CD4-positive, alpha-beta memory T cell (primary cell): ENCODE measurements around the gene MTUS2. TPM values are rescaled to one million over a fixed set of nuclear protein-coding genes. Genes with fewer than 3 reads are reported as not detected.

Experiments
- CTCF ChIA-PET: fragments of 350-600 bp; sonication (Branson Sonifier 250); formaldehyde crosslinking; loops from one replicate; lab custom pipeline; 2021; ENCODE audit warnings: inconsistent platforms; ENCODE audit not compliant: partially characterized antibody; lab: Charles Lee
- POLR2A ChIA-PET: fragments of 350-600 bp; sonication (Branson Sonifier 250); formaldehyde crosslinking; loops from one replicate; lab custom pipeline; 2021; ENCODE audit not compliant: partially characterized antibody; lab: Charles Lee
- DNase-seq, 5 donors: peaks; one replicate each; pipeline versions ENCODE4 v3.0.0 to v3.0.0-alpha.2; 2020 to 2022; ENCODE audit warnings: mixed read lengths in 1 of 5
- H3K27ac ChIP-seq: one replicate; pipeline ENCODE4 v1.7.0; 2013; ENCODE audit warnings: low read depth, low read length
- H3K27me3 ChIP-seq: 2 replicates; pipeline ENCODE4 v1.7.0; 2013; ENCODE audit warnings: mild to moderate bottlenecking, low read length, moderate library complexity; ENCODE audit not compliant: insufficient read depth
- H3K36me3 ChIP-seq: 2 replicates; pipeline ENCODE4 v1.7.0; 2013; ENCODE audit warnings: mild to moderate bottlenecking, low read length, moderate library complexity; ENCODE audit not compliant: insufficient read depth
- H3K4me1 ChIP-seq: 2 replicates; pipeline ENCODE4 v1.7.0; 2013; ENCODE audit warnings: mild to moderate bottlenecking, low read length, moderate library complexity; ENCODE audit not compliant: insufficient read depth
- H3K4me3 ChIP-seq, 2 donors: one replicate each; pipeline ENCODE4 v1.7.0; 2013; ENCODE audit warnings: low read length in 2 of 2, mild to moderate bottlenecking in 1 of 2
- H3K9me3 ChIP-seq, 2 donors: one replicate each; pipeline ENCODE4 v1.7.0; 2013; ENCODE audit warnings: low read length in 2 of 2, control low read depth in 1 of 2; ENCODE audit not compliant: control insufficient read depth in 1 of 2
- H3K27ac Mint-ChIP-seq, 7 donors: one replicate each; pipeline ENCODE4 v1.8.0; 2020 to 2021; ENCODE audit warnings: mixed read lengths in 7 of 7, mild to moderate bottlenecking in 6 of 7, inconsistent platforms in 3 of 7, moderate library complexity in 3 of 7
- H3K27me3 Mint-ChIP-seq, 2 donors: one replicate each; pipeline ENCODE4 v1.8.0; 2020 to 2021; ENCODE audit warnings: mixed read lengths in 2 of 2
- H3K36me3 Mint-ChIP-seq, 2 donors: one replicate each; pipeline ENCODE4 v1.8.0; 2020 to 2021; ENCODE audit warnings: mixed read lengths in 2 of 2, inconsistent platforms in 1 of 2, mild to moderate bottlenecking in 1 of 2
- H3K4me1 Mint-ChIP-seq, 4 donors: one replicate each; pipeline ENCODE4 v1.8.0; 2020 to 2021; ENCODE audit warnings: mixed read lengths in 4 of 4, mild to moderate bottlenecking in 1 of 4
- H3K4me3 Mint-ChIP-seq, 8 donors: one replicate each; pipeline ENCODE4 v1.8.0; 2020 to 2021; ENCODE audit warnings: mixed read lengths in 8 of 8, mild to moderate bottlenecking in 7 of 8, moderate library complexity in 6 of 8, inconsistent platforms in 3 of 8
- H3K9me3 Mint-ChIP-seq, 8 donors: one replicate each; pipeline ENCODE4 v1.8.0; 2020 to 2021; ENCODE audit warnings: mixed read lengths in 8 of 8, mild to moderate bottlenecking in 5 of 8, inconsistent platforms in 3 of 8, moderate library complexity in 1 of 8
- intact Hi-C: fragments of 100-400 bp; cut with micrococcal nuclease; formaldehyde crosslinking; loops from one replicate; pipeline ENCODE4 v1.15.1; 2023
- polyA plus RNA-seq, 2 donors: library from polyadenylated mRNA; unstranded; fragments of 300-500 nt; fragmentation: Illumina TruSeq; gene quantifications; one replicate each; pipeline ENCODE4 v1.2.3, GENCODE V29; 2021
- total RNA-seq, 2 experiments: library from RNA; stranded (reverse); gene quantifications; one replicate each; pipeline ENCODE4 v1.2.3, GENCODE V29; 2021

Gene MTUS2
- total and polyA plus RNA-seq, 4 experiments from 2014 or later = 0.12 to 1.1 (median 0.60) TPM

- H3K36me3 Mint-ChIP-seq = no peaks in the 10 kb centered on the region
- peaks cover 14% of the 10 kb centered on the region for H3K27me3 ChIP-seq
- no peaks in the 10 kb centered on the region for H3K36me3 ChIP-seq
- POLR2A ChIA-PET = no interaction called here
- DNase-seq = no peak
- no peak overlapping the region for H3K27ac Mint-ChIP-seq
- peaks cover 5% of the 10 kb centered on the region for H3K4me1 ChIP-seq
- H3K27me3 Mint-ChIP-seq = peaks cover 28 to 29% of the 10 kb centered on the region in 2 donors
- no peak overlapping the region for H3K4me3 ChIP-seq
- intact Hi-C loops = no loop called here
- H3K4me1 Mint-ChIP-seq = peaks cover 2 to 7% (median 4%) of the 10 kb centered on the region in 4 donors
- CTCF ChIA-PET = interaction anchor here (2.8 kb wide), 1 partner anchor 21 kb away, joined by 6 read pairs; no protein-coding TSS in a partner anchor
- H3K27ac ChIP-seq = no peak overlapping the region
- peaks cover 0 to 6% (median 4%) of the 10 kb centered on the region in 8 donors for H3K9me3 Mint-ChIP-seq
- H3K4me3 Mint-ChIP-seq = peak overlapping the region in 4 of 8 donors; percentile 0 to 43 (median 28)
- H3K9me3 ChIP-seq = no peaks in the 10 kb centered on the region
Observed at GRCh38 chr13:28817204-28817603, 2.9 kb upstream of the MTUS2 start.

DNA sequence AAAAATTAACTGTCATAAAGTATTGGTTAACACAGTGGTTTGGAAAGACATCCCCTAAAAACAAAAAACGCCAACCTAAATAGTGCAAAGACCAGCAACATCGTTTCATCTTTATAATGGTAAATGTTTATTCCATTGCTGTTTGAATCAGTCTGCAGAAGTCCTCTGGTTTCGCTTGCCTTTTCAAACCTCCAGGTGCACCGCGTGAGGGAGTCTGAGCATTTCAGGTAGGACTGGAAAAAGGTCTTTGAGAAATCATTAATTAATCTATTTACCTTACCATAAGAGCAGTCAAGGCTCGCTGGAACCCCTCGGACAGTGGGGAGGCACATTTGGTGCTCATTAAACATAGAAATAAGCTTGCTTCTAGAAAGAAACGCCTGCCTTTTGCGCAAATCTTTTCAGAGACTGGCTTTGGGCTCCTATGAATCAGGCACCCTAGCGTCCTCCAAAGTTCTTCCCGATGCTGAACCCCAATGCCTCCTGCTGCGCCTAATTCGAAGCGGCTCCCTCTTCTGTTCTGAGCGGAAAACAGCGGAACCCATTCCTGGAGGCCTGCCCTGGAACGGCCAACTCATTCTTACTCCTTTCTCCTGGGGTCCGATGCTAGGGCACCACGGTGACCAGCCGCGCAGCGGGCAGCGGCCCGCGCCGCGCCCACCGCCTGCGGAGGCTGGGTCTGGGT is 951 bp upstream of the MTUS2 start:
- Histone ChIP-seq H3K27ac (no peak overlapping the region), H3K36me3 (no peaks in the 10 kb centered on the region), H3K9me3 (no peaks in the 10 kb centered on the region), H3K27me3 (peaks cover 17% of the 10 kb centered on the region), H3K4me1 (peaks cover 5% of the 10 kb centered on the region), H3K4me3 (no peak overlapping the region)
- Mint-ChIP-seq H3K4me1 (peaks cover 2 to 7% (median 4%) of the 10 kb centered on the region in 4 donors), H3K27ac (no peak overlapping the region), H3K27me3 (peaks cover 34 to 40% of the 10 kb centered on the region in 2 donors), H3K4me3 (peak overlapping the region; percentile 52 to 83 (median 68)), H3K36me3 (peaks cover 0 to under 1% of the 10 kb centered on the region in 2 donors), H3K9me3 (peaks cover 0 to 9% (median 5%) of the 10 kb centered on the region in 8 donors)
- ChIA-PET CTCF (interaction anchor here (1.5 to 2.8 kb wide), 4 partner anchors 10 to 545 kb away, joined by 4 to 7 read pairs (median 6); no protein-coding TSS in a partner anchor), POLR2A (no interaction called here)
- DNase-seq = no peak
- intact Hi-C loops = loop anchor here (1.0 kb wide), 2 partner anchors 262 to 550 kb away; no protein-coding TSS in a partner anchor

DNA sequence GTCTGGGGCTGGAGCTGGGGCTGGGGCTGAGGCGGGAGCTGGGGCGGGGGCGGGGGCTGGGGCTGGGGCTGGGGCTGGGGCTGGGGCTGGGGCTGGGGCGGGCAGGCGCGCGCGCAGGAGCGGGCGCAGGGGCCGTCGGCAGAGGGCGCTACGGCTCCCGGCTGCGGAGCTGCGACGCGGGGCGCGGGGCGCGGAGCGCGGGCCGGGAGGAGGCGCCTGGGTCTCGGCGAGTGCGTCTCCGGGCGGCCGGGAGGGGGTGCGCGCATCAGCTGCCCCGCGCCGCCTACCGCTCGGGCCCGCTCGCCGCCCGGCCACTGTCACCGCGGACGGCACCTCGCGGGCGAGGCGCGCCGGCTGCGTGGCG is 422 bp upstream of the MTUS2 start:
- Histone ChIP-seq H3K4me1 (peaks cover 5% of the 10 kb centered on the region), H3K4me3 (no peak overlapping the region), H3K27me3 (peaks cover 17% of the 10 kb centered on the region), H3K9me3 (no peaks in the 10 kb centered on the region), H3K27ac (no peak overlapping the region), H3K36me3 (no peaks in the 10 kb centered on the region)
- Mint-ChIP-seq H3K4me1 (peaks cover 2 to 7% (median 4%) of the 10 kb centered on the region in 4 donors), H3K27ac (no peak overlapping the region), H3K27me3 (peaks cover 36 to 43% of the 10 kb centered on the region in 2 donors), H3K36me3 (peaks cover 0 to 5% of the 10 kb centered on the region in 2 donors), H3K4me3 (no peak overlapping the region), H3K9me3 (peaks cover 0 to 11% (median 4%) of the 10 kb centered on the region in 8 donors)
- peak in 4 of 5 donors; percentile 45 to 60 (median 50) for DNase-seq
- ChIA-PET POLR2A (no interaction called here), CTCF (interaction anchor here (1.9 to 2.8 kb wide), 3 partner anchors 23 to 544 kb away, joined by 4 to 7 read pairs (median 6); no protein-coding TSS in a partner anchor)
- intact Hi-C loops = loop anchor here (1.0 to 2.0 kb wide), 3 partner anchors 262 to 550 kb away; no protein-coding TSS in a partner anchor

GRCh38 chr13:28822151-28822550 is 2.0 kb downstream of the MTUS2 start:
- DNase-seq = no peak
- H3K9me3 Mint-ChIP-seq = peaks cover 0 to 13% (median 3%) of the 10 kb centered on the region in 8 donors
- H3K9me3 ChIP-seq = no peaks in the 10 kb centered on the region
- CTCF ChIA-PET = interaction anchor here (1.0 kb wide), 1 partner anchor 9 kb away, joined by 4 read pairs; no protein-coding TSS in a partner anchor
- POLR2A ChIA-PET = no interaction called here
- peaks cover 17% of the 10 kb centered on the region for H3K27me3 ChIP-seq
- no peak overlapping the region for H3K27ac Mint-ChIP-seq
- H3K36me3 Mint-ChIP-seq = peaks cover 0 to 5% of the 10 kb centered on the region in 2 donors
- intact Hi-C loops = no loop called here
- H3K4me3 Mint-ChIP-seq = peak overlapping the region in 1 of 8 donors; percentile 21
- peaks cover 2 to 7% (median 4%) of the 10 kb centered on the region in 4 donors for H3K4me1 Mint-ChIP-seq
- H3K27me3 Mint-ChIP-seq = peaks cover 34 to 38% of the 10 kb centered on the region in 2 donors
- no peaks in the 10 kb centered on the region for H3K36me3 ChIP-seq
- H3K4me1 ChIP-seq = peaks cover 5% of the 10 kb centered on the region
- H3K4me3 ChIP-seq = no peak overlapping the region
- H3K27ac ChIP-seq = no peak overlapping the region

DNA sequence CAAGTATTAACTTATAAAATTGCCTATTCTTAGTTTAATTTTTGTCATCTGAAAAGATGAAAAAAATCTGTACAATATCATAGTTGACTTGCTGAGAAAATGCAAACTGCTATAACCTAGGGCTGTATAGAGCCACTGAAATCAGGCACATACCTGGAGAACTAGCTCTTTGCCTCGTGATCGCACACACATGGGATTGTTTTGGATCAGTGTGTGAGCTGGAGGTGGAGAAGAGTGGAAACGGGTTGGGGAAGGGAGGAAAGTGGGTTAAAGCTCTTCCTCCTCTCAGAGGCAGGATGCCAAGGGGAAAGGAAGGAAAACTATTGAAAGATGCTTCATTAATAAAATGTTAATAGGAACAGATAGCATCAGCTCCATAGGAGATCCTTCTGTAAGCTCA is 2.7 kb downstream of the MTUS2 start:
- intact Hi-C loops = no loop called here
- peaks cover 2 to 5% (median 4%) of the 10 kb centered on the region in 4 donors for H3K4me1 Mint-ChIP-seq
- ChIA-PET CTCF (interaction anchor here (1.0 kb wide), 1 partner anchor 9 kb away, joined by 4 read pairs; no protein-coding TSS in a partner anchor), POLR2A (no interaction called here)
- no peak overlapping the region for H3K27ac Mint-ChIP-seq
- H3K9me3 Mint-ChIP-seq = peaks cover 0 to 20% (median 9%) of the 10 kb centered on the region in 8 donors
- no peaks in the 10 kb centered on the region for H3K36me3 ChIP-seq
- H3K9me3 ChIP-seq = no peaks in the 10 kb centered on the region
- peak overlapping the region in 1 of 8 donors; percentile 23 for H3K4me3 Mint-ChIP-seq
- H3K36me3 Mint-ChIP-seq = peaks cover 0 to 5% of the 10 kb centered on the region in 2 donors
- DNase-seq = no peak
- H3K4me3 ChIP-seq = no peak overlapping the region
- peaks cover 30 to 33% of the 10 kb centered on the region in 2 donors for H3K27me3 Mint-ChIP-seq
- H3K4me1 ChIP-seq = peaks cover 5% of the 10 kb centered on the region
- H3K27ac ChIP-seq = no peak overlapping the region
- peaks cover 15% of the 10 kb centered on the region for H3K27me3 ChIP-seq

GRCh38 chr13:28825379-28825778 is 5.2 kb downstream of the MTUS2 start:
- no peak overlapping the region for H3K27ac Mint-ChIP-seq
- ChIA-PET POLR2A (no interaction called here), CTCF (no interaction called here)
- Histone ChIP-seq H3K27ac (no peak overlapping the region), H3K27me3 (peaks cover 14% of the 10 kb centered on the region), H3K4me3 (no peak overlapping the region), H3K9me3 (no peaks in the 10 kb centered on the region), H3K4me1 (peaks cover 5% of the 10 kb centered on the region), H3K36me3 (no peaks in the 10 kb centered on the region)
- H3K9me3 Mint-ChIP-seq = peaks cover 0 to 34% (median 25%) of the 10 kb centered on the region in 8 donors
- peaks cover 2 to 5% (median 3%) of the 10 kb centered on the region in 4 donors for H3K4me1 Mint-ChIP-seq
- peaks cover 0 to 5% of the 10 kb centered on the region in 2 donors for H3K36me3 Mint-ChIP-seq
- intact Hi-C loops = no loop called here
- DNase-seq = no peak
- H3K27me3 Mint-ChIP-seq = peaks cover 24 to 29% of the 10 kb centered on the region in 2 donors
- H3K4me3 Mint-ChIP-seq = no peak overlapping the region

- H3K27me3 ChIP-seq = peaks cover 7% of the 10 kb centered on the region
- H3K4me1 Mint-ChIP-seq = no peaks in the 10 kb centered on the region
- no peak overlapping the region for H3K4me3 ChIP-seq
- H3K36me3 Mint-ChIP-seq = peaks cover 0 to 5% of the 10 kb centered on the region in 2 donors
- H3K9me3 ChIP-seq = no peaks in the 10 kb centered on the region
- intact Hi-C loops = no loop called here
- H3K9me3 Mint-ChIP-seq = peaks cover 0 to 44% (median 34%) of the 10 kb centered on the region in 8 donors
- no peak overlapping the region for H3K4me3 Mint-ChIP-seq
- H3K36me3 ChIP-seq = no peaks in the 10 kb centered on the region
- ChIA-PET CTCF (no interaction called here), POLR2A (no interaction called here)
- H3K27ac Mint-ChIP-seq = no peak overlapping the region
- no peak for DNase-seq
- H3K27ac ChIP-seq = no peak overlapping the region
- no peaks in the 10 kb centered on the region for H3K4me1 ChIP-seq
- H3K27me3 Mint-ChIP-seq = peaks cover 18 to 24% of the 10 kb centered on the region in 2 donors
Observed at GRCh38 chr13:28826368-28826767, 6.2 kb downstream of the MTUS2 start.
